Upper lobe of left lung (tissue), 4 donors: ENCODE measurements around the gene SPTBN1.

Source experiments
- CTCF ChIP-seq, 6 experiments: fragments of 450-650 bp in 4 of 6; fragments of 200-600 bp in 2 of 6; sonication (generic) in 2 of 6; IDR thresholded peaks; one replicate each; pipeline ENCODE4 v1.5.1; 2016 to 2019; ENCODE audit warnings: antibody characterized with exemption in 6 of 6
- EP300 ChIP-seq, 4 donors: sonication (generic); formaldehyde crosslinking; IDR thresholded peaks; one replicate each; pipeline ENCODE4 v1.5.1; 2017; ENCODE audit warnings: antibody characterized with exemption in 4 of 4, control low read depth in 2 of 4
- POLR2A ChIP-seq, 4 donors: fragments of 450-650 bp; IDR thresholded peaks; one replicate each; pipeline ENCODE4 v1.5.1; 2016 to 2017; ENCODE audit warnings: antibody characterized with exemption in 4 of 4, mild to moderate bottlenecking in 2 of 4

GRCh38 chr2:54531558-54531957 lies 75.4 kb downstream of the SPTBN1 start:
- TF ChIP-seq CTCF (IDR thresholded peaks at IDR 0.05) (no peak), EP300 (IDR thresholded peaks at IDR 0.05) (no peak), POLR2A (IDR thresholded peaks at IDR 0.05) (no peak)
